Measurements from ENCODE around the gene PIRT. TPM values are rescaled to one million over a fixed set of nuclear protein-coding genes. Genes with fewer than 3 reads are reported as not detected.

PIRT gene
- total and polyA plus RNA-seq, 2 of the 8 experiments (the other 6 are each of a cell fraction or from before 2014, with no cell fraction given), result 0.03 TPM; not detected in 1

DNA sequence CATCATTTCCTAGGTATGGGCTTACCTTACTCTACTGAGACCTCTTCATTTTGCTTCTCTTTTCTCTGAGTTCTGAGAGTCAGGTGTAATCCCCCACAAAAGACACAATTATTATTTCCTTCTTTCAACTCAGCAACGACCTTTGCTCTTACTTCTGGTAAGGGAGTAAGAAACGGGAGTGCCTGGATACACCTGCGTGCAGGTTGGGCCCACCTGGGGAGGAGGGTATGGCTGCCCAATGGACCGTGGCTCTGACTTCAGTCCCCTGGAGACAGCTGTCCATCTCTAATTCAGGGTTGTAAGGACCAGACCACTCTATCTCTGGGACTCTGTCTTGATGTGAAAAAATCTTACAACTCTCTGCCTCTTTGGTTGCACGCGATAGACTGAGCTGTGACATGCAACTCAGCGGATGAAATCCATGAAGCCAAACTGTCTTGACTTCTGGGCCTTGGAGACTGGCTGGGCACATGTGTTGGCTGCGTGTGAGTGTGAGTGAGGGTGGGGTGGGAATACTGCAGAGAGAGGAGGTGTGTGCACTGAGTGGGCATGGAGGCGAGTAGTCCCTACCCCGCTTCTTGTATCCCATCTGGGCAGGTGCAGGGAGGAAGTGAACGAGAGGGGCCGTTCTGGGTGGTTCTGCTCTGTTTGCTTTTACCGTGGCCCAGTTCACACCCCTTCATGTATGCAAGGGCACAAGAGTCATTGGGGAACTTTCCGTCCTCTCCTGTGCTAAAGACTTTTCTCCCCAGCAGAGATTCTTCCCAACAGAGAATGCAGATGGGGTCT is 35.2 kb downstream of the PIRT start:
- no peak overlapping the region for H3K4me3 ChIP-seq (ENCODE audit: extremely low read depth in 1 of 4, insufficient read depth in 2 of 4, low read depth in 3 of 4, low read length in 4 of 4)
- no peaks in the 10 kb centered on the region for H3K79me2 ChIP-seq (ENCODE audit: control insufficient read depth in 1 of 2, insufficient read depth in 2 of 2, low read length in 2 of 2)
- no peak overlapping the region for H3K56ac ChIP-seq (replicated peaks; ENCODE audit: insufficient read length, low read depth, low read length)
- ChIA-PET POLR2A (ENCODE audit: partially characterized antibody) (interaction anchor here (2.9 kb wide), 1 partner anchor 12 kb away, joined by 8 read pairs; no protein-coding TSS in a partner anchor), CTCF (ENCODE audit: partially characterized antibody) (no interaction called here)
- H2BK5ac ChIP-seq (ENCODE audit: low read depth, low read length), result no peak overlapping the region
- H3K9ac ChIP-seq (replicated peaks in 1 of 4; ENCODE audit: extremely low read depth in 1 of 4, low read depth in 3 of 4, low read length in 3 of 4), result no peak overlapping the region
- no peak overlapping the region for H2BK20ac ChIP-seq (ENCODE audit: low read length)
- peaks cover 0 to 4% (median under 1%) of the 10 kb centered on the region in 4 experiments; a peak in 1 of 7 replicates for H3K4me1 ChIP-seq (replicated peaks in 1 of 4; ENCODE audit: control insufficient read depth in 3 of 4, insufficient read depth in 4 of 4, low read length in 3 of 4)
- H3K4me2 ChIP-seq (ENCODE audit: insufficient read depth in 1 of 2, low read depth in 2 of 2, low read length in 2 of 2), result no peak overlapping the region
- no peaks in the 10 kb centered on the region for H3K79me1 ChIP-seq (ENCODE audit: low read depth, low read length)
- no peak overlapping the region for H2BK120ac ChIP-seq (replicated peaks; ENCODE audit: low read depth, low read length)
- no peaks in the 10 kb centered on the region for H3K36me3 ChIP-seq (ENCODE audit: control insufficient read depth in 2 of 4, insufficient read depth in 4 of 4, low read length in 3 of 4)
- H2BK15ac ChIP-seq (ENCODE audit: low read length), result no peak overlapping the region
- no peak overlapping the region for H3K23ac ChIP-seq (ENCODE audit: insufficient read length)
- no peak for FAIRE-seq
- H4K5ac ChIP-seq (ENCODE audit: insufficient read length, low read depth, low read length), result no peak overlapping the region
- H3K9me3 ChIP-seq (ENCODE audit: insufficient read depth in 2 of 2, low read depth in 1 of 2, low read length in 1 of 2), result no peaks in the 10 kb centered on the region
- H3K18ac ChIP-seq (ENCODE audit: extremely low read depth, low read length), result no peak overlapping the region
- 89% methylated on average over 14 of the region's 14 CpGs; no CpG with 5 or more reads in 1 of the 2 experiments for WGBS, 2 experiments (ENCODE audit: extremely low coverage in 1 of 2, insufficient coverage in 1 of 2, insufficient read length in 1 of 2, insufficient replicate concordance in 2 of 2, low coverage in 1 of 2, low lambda C conversion rate in 2 of 2, missing lambda C conversion rate in 1 of 2)
- no peak for TF ChIP-seq RXRA (IDR thresholded peaks at IDR 0.05; ENCODE audit: insufficient read depth, low read depth, low read length)
- no peak for TF ChIP-seq SIRT6 (IDR thresholded peaks at IDR 0.05; ENCODE audit: low read length)
- TF ChIP-seq BRCA1 (IDR thresholded peaks at IDR 0.05; ENCODE audit: low read depth, low read length), result no peak
- TF ChIP-seq KDM4A (IDR thresholded peaks at IDR 0.05; ENCODE audit: low read depth, low read length, severe bottlenecking), result no peak
- TF ChIP-seq RNF2 (IDR thresholded peaks at IDR 0.05; ENCODE audit: borderline replicate concordance, low read depth, low read length, missing control alignments, poor library complexity, severe bottlenecking), result no peak
- TF ChIP-seq RBBP5 (IDR thresholded peaks at IDR 0.05; ENCODE audit: borderline replicate concordance, low read depth, low read length), result no peak
- no peak for TF ChIP-seq KDM1A (IDR thresholded peaks at IDR 0.05; ENCODE audit: borderline replicate concordance, low read length)
- no peak for TF ChIP-seq EP300 (IDR thresholded peaks at IDR 0.05; ENCODE audit: borderline replicate concordance in 1 of 2, low read depth in 2 of 2, low read length in 2 of 2)
- TF ChIP-seq FOSL1 (IDR thresholded peaks at IDR 0.05; ENCODE audit: insufficient read depth, low read depth, low read length), result no peak
- no peak for TF ChIP-seq EGR1 (IDR thresholded peaks at IDR 0.05; ENCODE audit: borderline replicate concordance, low read depth, low read length)
- no peaks in the 10 kb centered on the region for H3K23me2 ChIP-seq (ENCODE audit: low read depth, low read length)
- no peak overlapping the region for H3K27ac ChIP-seq (ENCODE audit: low read depth, low read length)
- H4K20me1 ChIP-seq (replicated peaks in 1 of 2; ENCODE audit: control insufficient read depth in 1 of 2, insufficient read depth in 2 of 2, low read length in 2 of 2), result no peaks in the 10 kb centered on the region
- no peak overlapping the region for H4K91ac ChIP-seq (replicated peaks; ENCODE audit: insufficient read length, low read length)
- DNase-seq (ENCODE audit: low read depth in 1 of 2, low spot score in 2 of 2), result no peak
- H3K27me3 ChIP-seq (replicated peaks in 1 of 4; ENCODE audit: control insufficient read depth in 3 of 4, extremely low read depth in 1 of 4, insufficient read depth in 3 of 4, low read length in 3 of 4), result no peaks in the 10 kb centered on the region
- no peak overlapping the region for H4K8ac ChIP-seq (ENCODE audit: extremely low read depth, insufficient read depth, low read length)
- no peak overlapping the region for H2BK12ac ChIP-seq (ENCODE audit: low read depth, low read length)
- H3K4ac ChIP-seq (replicated peaks; ENCODE audit: insufficient read length, low read depth, low read length), result no peak overlapping the region
- H2AFZ ChIP-seq (ENCODE audit: low read length), result no peak overlapping the region
- H3K14ac ChIP-seq (ENCODE audit: insufficient read length), result no peak overlapping the region
- no peak overlapping the region for H2AK5ac ChIP-seq (ENCODE audit: low read depth, low read length)

All from H1 (cell line).